IPS-15b (cell line): ENCODE measurements around the gene PCDHGB3.
"Not testable (repeated sequence)": the region's sequence is repeated elsewhere in the genome, so short reads cannot be mapped to it uniquely, and the experiment has no call there.

ENCODE experiments used
- H3K27me3 ChIP-seq: one replicate; pipeline ENCODE4 v1.6.1; 2013; ENCODE audit warnings: low read length; ENCODE audit not compliant: control insufficient read depth, insufficient read depth
- H3K36me3 ChIP-seq: one replicate; pipeline ENCODE4 v1.6.1; 2013; ENCODE audit warnings: low read length; ENCODE audit not compliant: control insufficient read depth, insufficient read depth
- H3K4me1 ChIP-seq: one replicate; pipeline ENCODE4 v1.6.1; 2013; ENCODE audit warnings: mild to moderate bottlenecking, low read length; ENCODE audit not compliant: control insufficient read depth, insufficient read depth
- H3K4me3 ChIP-seq: one replicate; pipeline ENCODE4 v1.5.1; 2013; ENCODE audit warnings: low read depth, low read length
- H3K9ac ChIP-seq: one replicate; pipeline ENCODE4 v1.6.1; 2013; ENCODE audit warnings: low read depth, mild to moderate bottlenecking, low read length
- H3K9me3 ChIP-seq: one replicate; pipeline ENCODE4 v1.6.1; 2013; ENCODE audit warnings: mild to moderate bottlenecking, low read length; ENCODE audit not compliant: control insufficient read depth, insufficient read depth

Gene PCDHGB3

DNA sequence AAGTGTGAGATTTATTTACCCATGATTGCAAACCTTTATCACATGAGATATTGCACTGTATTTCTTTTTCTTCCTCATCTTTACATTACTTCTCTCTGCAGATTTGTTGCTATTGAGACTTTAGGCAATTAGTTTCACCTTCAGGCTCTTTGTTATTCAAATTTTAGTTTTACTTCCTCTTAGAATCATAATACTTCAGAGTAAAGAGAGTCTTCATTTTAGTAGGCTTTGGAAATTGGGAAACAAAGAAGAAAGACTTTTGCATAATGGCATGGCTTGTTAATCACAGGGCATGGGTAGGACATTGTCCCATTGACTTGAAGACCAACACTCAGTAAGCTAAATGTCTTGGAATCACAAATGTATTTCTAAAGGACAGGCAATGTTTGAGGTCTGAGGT, 7.3 kb upstream of the PCDHGB3 start:
- Histone ChIP-seq H3K9ac (no peak overlapping the region), H3K9me3 (peaks cover 10% of the 10 kb centered on the region), H3K4me1 (no peaks in the 10 kb centered on the region), H3K4me3 (no peak overlapping the region), H3K27me3 (no peaks in the 10 kb centered on the region), H3K36me3 (no peaks in the 10 kb centered on the region)

DNA sequence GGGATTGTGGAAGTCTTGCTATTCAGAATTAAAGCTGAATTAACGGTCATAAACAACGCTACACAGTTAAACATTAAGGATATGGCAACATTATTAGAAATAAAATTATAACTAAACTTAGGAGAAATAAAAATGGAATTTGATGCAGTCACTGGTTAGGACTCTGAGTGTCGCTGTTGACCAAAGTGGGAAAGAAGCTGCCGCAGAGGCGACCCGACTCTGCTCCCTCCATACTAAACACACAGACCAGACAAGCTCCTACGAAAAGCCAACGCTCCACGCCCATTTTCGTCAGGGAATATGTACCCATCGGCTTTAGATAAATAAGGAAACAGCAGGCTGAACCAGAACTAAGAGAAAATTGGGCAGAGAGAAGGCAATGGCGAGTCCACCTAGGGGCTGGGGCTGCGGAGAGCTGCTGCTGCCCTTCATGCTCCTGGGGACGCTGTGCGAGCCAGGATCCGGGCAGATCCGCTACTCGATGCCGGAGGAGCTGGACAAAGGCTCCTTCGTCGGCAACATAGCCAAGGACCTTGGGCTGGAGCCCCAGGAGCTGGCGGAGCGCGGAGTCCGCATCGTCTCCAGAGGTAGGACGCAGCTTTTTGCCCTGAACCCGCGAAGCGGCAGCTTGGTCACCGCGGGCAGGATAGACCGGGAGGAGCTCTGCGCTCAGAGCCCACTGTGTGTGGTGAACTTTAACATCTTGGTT, 5.9 kb upstream of the PCDHGB3 start, which contains the start of gene PCDHGA5:
TSS of gene PCDHGA5 (plus strand) at position 211 of the 709 bp plus-strand sequence. CDS start at position 380, 169 bp downstream.
- H3K9me3 ChIP-seq = peaks cover 10% of the 10 kb centered on the region
- no peak within 1 kb of the TSS for H3K9ac ChIP-seq
- no peaks in the 10 kb centered on the region for H3K36me3 ChIP-seq
- no peaks in the 10 kb centered on the region for H3K27me3 ChIP-seq
- no peaks in the 10 kb centered on the region for H3K4me1 ChIP-seq
- no peak within 1 kb of the TSS for H3K4me3 ChIP-seq

- H3K9ac ChIP-seq = no peak overlapping the region
- peaks cover 10% of the 10 kb centered on the region for H3K9me3 ChIP-seq
- H3K4me3 ChIP-seq = no peak overlapping the region
- no peaks in the 10 kb centered on the region for H3K27me3 ChIP-seq
- H3K4me1 ChIP-seq = no peaks in the 10 kb centered on the region
- H3K36me3 ChIP-seq = no peaks in the 10 kb centered on the region
Measured at GRCh38 chr5:141366016-141366896, 3.8 kb upstream of the PCDHGB3 start.

- Histone ChIP-seq H3K4me3 (no peak overlapping the region), H3K36me3 (peaks cover 3% of the 10 kb centered on the region), H3K9ac (no peak overlapping the region), H3K9me3 (no peaks in the 10 kb centered on the region), H3K27me3 (no peaks in the 10 kb centered on the region), H3K4me1 (no peaks in the 10 kb centered on the region)
Measured at GRCh38 chr5:141371572-141372475, 1.8 kb downstream of the PCDHGB3 start.

- no peaks in the 10 kb centered on the region for H3K4me1 ChIP-seq
- peaks cover 3% of the 10 kb centered on the region for H3K36me3 ChIP-seq
- H3K9ac ChIP-seq = no peak within 1 kb of the TSS
- no peaks in the 10 kb centered on the region for H3K9me3 ChIP-seq
- H3K4me3 ChIP-seq = no peak within 1 kb of the TSS
- H3K27me3 ChIP-seq = no peaks in the 10 kb centered on the region
Measured at GRCh38 chr5:141373673-141374317, 3.8 kb downstream of the PCDHGB3 start, which contains the start of gene PCDHGA6. Gene PCDHGA6 (plus strand): TSS chr5:141373891. CDS start chr5:141374084, 193 bp downstream.

GRCh38 chr5:141374627-141375026, 4.6 kb downstream of the PCDHGB3 start:
- Histone ChIP-seq H3K4me3 (no peak overlapping the region), H3K9me3 (no peaks in the 10 kb centered on the region), H3K27me3 (no peaks in the 10 kb centered on the region), H3K4me1 (no peaks in the 10 kb centered on the region), H3K36me3 (peaks cover 3% of the 10 kb centered on the region), H3K9ac (no peak overlapping the region)

DNA sequence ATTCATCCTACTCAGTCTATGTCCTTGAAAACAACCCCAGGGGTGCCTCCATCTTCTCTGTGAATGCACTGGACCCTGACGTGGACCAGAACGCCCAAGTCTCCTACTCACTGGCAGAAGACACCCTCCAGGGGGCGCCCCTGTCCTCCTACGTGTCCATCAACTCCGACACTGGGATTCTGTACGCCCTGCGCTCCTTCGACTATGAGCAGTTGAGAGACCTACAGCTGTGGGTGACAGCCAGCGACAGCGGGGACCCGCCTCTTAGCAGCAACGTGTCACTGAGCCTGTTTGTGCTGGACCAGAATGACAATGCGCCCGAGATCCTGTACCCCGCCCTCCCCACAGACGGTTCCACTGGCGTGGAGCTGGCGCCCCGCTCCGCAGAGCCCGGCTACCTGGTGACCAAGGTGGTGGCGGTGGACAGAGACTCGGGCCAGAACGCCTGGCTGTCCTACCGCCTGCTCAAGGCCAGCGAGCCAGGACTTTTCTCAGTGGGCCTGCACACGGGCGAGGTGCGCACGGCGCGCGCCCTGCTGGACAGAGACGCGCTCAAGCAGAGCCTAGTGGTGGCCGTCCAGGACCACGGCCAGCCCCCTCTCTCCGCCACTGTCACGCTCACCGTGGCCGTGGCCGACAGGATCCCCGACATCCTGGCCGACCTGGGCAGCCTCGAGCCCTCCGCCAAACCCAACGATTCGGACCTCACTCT, 5.6 kb downstream of the PCDHGB3 start:
- not testable (repeated sequence) for H3K9me3 ChIP-seq, H3K36me3 ChIP-seq, H3K27me3 ChIP-seq, H3K4me1 ChIP-seq, H3K9ac ChIP-seq, H3K4me3 ChIP-seq

GRCh38 chr5:141382469-141383294, 12.6 kb downstream of the PCDHGB3 start, which contains the start of gene PCDHGA7:
Gene PCDHGA7 (plus strand): TSS chr5:141382742. CDS start chr5:141382900, 158 bp downstream.
- H3K27me3 ChIP-seq = peaks cover 7% of the 10 kb centered on the region
- H3K36me3 ChIP-seq = peaks cover 2% of the 10 kb centered on the region
- no peaks in the 10 kb centered on the region for H3K9me3 ChIP-seq
- peak within 1 kb of the TSS; percentile 75 for H3K4me3 ChIP-seq
- H3K4me1 ChIP-seq = no peaks in the 10 kb centered on the region
- H3K9ac ChIP-seq = peak within 1 kb of the TSS; percentile 65

GRCh38 chr5:141383345-141383744, 13.3 kb downstream of the PCDHGB3 start:
- H3K9me3 ChIP-seq = peaks cover under 1% of the 10 kb centered on the region
- peaks cover 10% of the 10 kb centered on the region for H3K27me3 ChIP-seq
- H3K36me3 ChIP-seq = peaks cover 2% of the 10 kb centered on the region
- no peak overlapping the region for H3K9ac ChIP-seq
- no peaks in the 10 kb centered on the region for H3K4me1 ChIP-seq
- peak overlapping the region; percentile 75 for H3K4me3 ChIP-seq
